NCI-H2081 (cell line): ENCODE measurements around the gene RANBP10.
A peak's percentile ranks its signal among the peaks of the same experiment; 100 is the strongest.

Source experiments
- DNase-seq, 2 experiments: peaks; one replicate each; lab custom pipeline; 2025; lab: John Stamatoyannopoulos, UW

Gene RANBP10

GRCh38 chr16:67676516-67676915, 129.8 kb downstream of the RANBP10 start:
- no peak for DNase-seq

- DNase-seq: no peak
Measured at GRCh38 chr16:67675999-67676398, 130.4 kb downstream of the RANBP10 start.

- DNase-seq: no peak
Measured at GRCh38 chr16:67675579-67675935, 130.8 kb downstream of the RANBP10 start.

GRCh38 chr16:67674851-67675578, 131.3 kb downstream of the RANBP10 start:
- peak in 1 of 2 experiments; percentile 2 for DNase-seq

GRCh38 chr16:67673712-67674580, 132.4 kb downstream of the RANBP10 start:
- DNase-seq: peak; percentile 5 to 60
